Uterus (tissue), 4 donors: ENCODE data around the gene IQSEC3. TPM values are rescaled to one million over a fixed set of nuclear protein-coding genes. Genes with fewer than 3 reads are reported as not detected.

Experiments
- DNase-seq, 2 donors: peaks; one replicate each; pipeline ENCODE4 v3.0.0-alpha.2; 2019 to 2020
- H3K27ac ChIP-seq, 2 donors: fragments of 200-600 bp; sonication (generic); 1 replicate in 1 of 2; 2 replicates in 1 of 2; pipeline ENCODE4 v1.5.1; 2016 to 2018
- H3K27me3 ChIP-seq, 2 donors: fragments of 200-600 bp; sonication (generic); one replicate each; pipeline ENCODE4 v1.5.1; 2018 to 2019; ENCODE audit warnings: control low read depth in 1 of 2
- H3K36me3 ChIP-seq, 2 donors: fragments of 200-600 bp; sonication (generic); one replicate each; pipeline ENCODE4 v1.5.1; 2019; ENCODE audit warnings: control low read depth in 1 of 2
- H3K4me1 ChIP-seq, 2 donors: fragments of 200-600 bp; sonication (generic); one replicate each; pipeline ENCODE4 v1.5.1; 2018 to 2019; ENCODE audit warnings: control low read depth in 1 of 2
- H3K4me3 ChIP-seq, 2 donors: fragments of 200-600 bp; sonication (generic); 1 replicate in 1 of 2; 2 replicates in 1 of 2; pipeline ENCODE4 v1.5.1; 2018 to 2019; ENCODE audit warnings: mild to moderate bottlenecking in 1 of 2
- H3K9me3 ChIP-seq, 2 donors: fragments of 200-600 bp; sonication (generic); one replicate each; pipeline ENCODE4 v1.5.1; 2019; ENCODE audit warnings: control low read depth in 1 of 2
- CTCF ChIP-seq, 4 experiments: fragments of 200-600 bp in 2 of 4; fragments of 450-650 bp in 2 of 4; sonication (generic) in 2 of 4; IDR thresholded peaks; one replicate each; pipeline ENCODE4 v1.5.1; 2016 to 2019; ENCODE audit warnings: antibody characterized with exemption in 4 of 4, mild to moderate bottlenecking in 2 of 4, moderate library complexity in 1 of 4
- POLR2A ChIP-seq, 2 donors: fragments of 450-650 bp; IDR thresholded peaks; one replicate each; pipeline ENCODE4 v1.6.1; 2016; ENCODE audit warnings: antibody characterized with exemption in 2 of 2, mild to moderate bottlenecking in 1 of 2, moderate library complexity in 1 of 2
- intact Hi-C: fragments of 100-400 bp; cut with DNase I; formaldehyde crosslinking; loops from one replicate; pipeline ENCODE4 v1.15.1; 2023; ENCODE audit warnings: low total_unique reads
- total RNA-seq, 4 donors: library from RNA; depleted of rRNA in 3 of 4; stranded (reverse); fragments of >200 nt in 3 of 4; gene quantifications; one replicate each; pipeline versions ENCODE4 v1.1.0 to v1.2.4, GENCODE V29; 2014 to 2023
- donor health status: DM: yes; HTN: yes; CAD: no.

The IQSEC3 gene
- total RNA-seq, 4 donors from 2014 or later: under 0.01 to 2.9 (median 1.3) TPM

- H3K27me3 ChIP-seq: no peaks in the 10 kb centered on the region
- intact Hi-C loops: no loop called here
These were observed 142.7 kb downstream of the IQSEC3 start for GRCh38 chr12:209246-209645.

GRCh38 chr12:209851-210250 is 143.3 kb downstream of the IQSEC3 start:
- intact Hi-C loops: no loop called here
- Histone ChIP-seq H3K4me3 (no peak overlapping the region), H3K27ac (no peak overlapping the region), H3K9me3 (no peaks in the 10 kb centered on the region), H3K27me3 (no peaks in the 10 kb centered on the region), H3K36me3 (no peaks in the 10 kb centered on the region), H3K4me1 (no peaks in the 10 kb centered on the region)
- TF ChIP-seq CTCF (IDR thresholded peaks at IDR 0.05) (no peak), POLR2A (IDR thresholded peaks at IDR 0.05) (no peak)
- DNase-seq: no peak

More at GRCh38 chr12:209246-209645, 142.7 kb downstream of the IQSEC3 start:
- Histone ChIP-seq H3K4me3 (no peak overlapping the region), H3K27ac (no peak overlapping the region), H3K4me1 (peaks cover 0 to 1% of the 10 kb centered on the region in 2 donors), H3K36me3 (no peaks in the 10 kb centered on the region), H3K9me3 (no peaks in the 10 kb centered on the region)
- DNase-seq: no peak
- no peak for TF ChIP-seq POLR2A (IDR thresholded peaks at IDR 0.05)
- TF ChIP-seq CTCF (IDR thresholded peaks at IDR 0.05): no peak

GRCh38 chr12:210277-211141 is 143.9 kb downstream of the IQSEC3 start:
- intact Hi-C loops: no loop called here
- TF ChIP-seq POLR2A (IDR thresholded peaks at IDR 0.05): no peak
- Histone ChIP-seq H3K4me1 (no peaks in the 10 kb centered on the region), H3K9me3 (no peaks in the 10 kb centered on the region), H3K27ac (no peak overlapping the region), H3K4me3 (no peak overlapping the region), H3K36me3 (no peaks in the 10 kb centered on the region), H3K27me3 (no peaks in the 10 kb centered on the region)
- DNase-seq: no peak

GRCh38 chr12:211142-211465 is 144.5 kb downstream of the IQSEC3 start:
- H3K9me3 ChIP-seq: no peaks in the 10 kb centered on the region
- H3K36me3 ChIP-seq: no peaks in the 10 kb centered on the region
- no peak overlapping the region for H3K27ac ChIP-seq
- no peaks in the 10 kb centered on the region for H3K4me1 ChIP-seq
- H3K4me3 ChIP-seq: no peak overlapping the region
- no peak for DNase-seq
- no peaks in the 10 kb centered on the region for H3K27me3 ChIP-seq
- intact Hi-C loops: no loop called here
- TF ChIP-seq CTCF (IDR thresholded peaks at IDR 0.05): no peak
- TF ChIP-seq POLR2A (IDR thresholded peaks at IDR 0.05): no peak

GRCh38 chr12:211639-212414 is 145.3 kb downstream of the IQSEC3 start:
- TF ChIP-seq CTCF (IDR thresholded peaks at IDR 0.05) (no peak), POLR2A (IDR thresholded peaks at IDR 0.05) (no peak)
- H3K27ac ChIP-seq: no peak overlapping the region
- no peak overlapping the region for H3K4me3 ChIP-seq
- DNase-seq: no peak
- intact Hi-C loops: no loop called here
- no peaks in the 10 kb centered on the region for H3K4me1 ChIP-seq
- H3K36me3 ChIP-seq: no peaks in the 10 kb centered on the region
- H3K9me3 ChIP-seq: no peaks in the 10 kb centered on the region
- no peaks in the 10 kb centered on the region for H3K27me3 ChIP-seq
